ENCODE data around the gene RPF1.
A peak's percentile ranks its signal among the peaks of the same experiment; 100 is the strongest.

Gene RPF1, protein sequence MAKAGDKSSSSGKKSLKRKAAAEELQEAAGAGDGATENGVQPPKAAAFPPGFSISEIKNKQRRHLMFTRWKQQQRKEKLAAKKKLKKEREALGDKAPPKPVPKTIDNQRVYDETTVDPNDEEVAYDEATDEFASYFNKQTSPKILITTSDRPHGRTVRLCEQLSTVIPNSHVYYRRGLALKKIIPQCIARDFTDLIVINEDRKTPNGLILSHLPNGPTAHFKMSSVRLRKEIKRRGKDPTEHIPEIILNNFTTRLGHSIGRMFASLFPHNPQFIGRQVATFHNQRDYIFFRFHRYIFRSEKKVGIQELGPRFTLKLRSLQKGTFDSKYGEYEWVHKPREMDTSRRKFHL

DNA sequence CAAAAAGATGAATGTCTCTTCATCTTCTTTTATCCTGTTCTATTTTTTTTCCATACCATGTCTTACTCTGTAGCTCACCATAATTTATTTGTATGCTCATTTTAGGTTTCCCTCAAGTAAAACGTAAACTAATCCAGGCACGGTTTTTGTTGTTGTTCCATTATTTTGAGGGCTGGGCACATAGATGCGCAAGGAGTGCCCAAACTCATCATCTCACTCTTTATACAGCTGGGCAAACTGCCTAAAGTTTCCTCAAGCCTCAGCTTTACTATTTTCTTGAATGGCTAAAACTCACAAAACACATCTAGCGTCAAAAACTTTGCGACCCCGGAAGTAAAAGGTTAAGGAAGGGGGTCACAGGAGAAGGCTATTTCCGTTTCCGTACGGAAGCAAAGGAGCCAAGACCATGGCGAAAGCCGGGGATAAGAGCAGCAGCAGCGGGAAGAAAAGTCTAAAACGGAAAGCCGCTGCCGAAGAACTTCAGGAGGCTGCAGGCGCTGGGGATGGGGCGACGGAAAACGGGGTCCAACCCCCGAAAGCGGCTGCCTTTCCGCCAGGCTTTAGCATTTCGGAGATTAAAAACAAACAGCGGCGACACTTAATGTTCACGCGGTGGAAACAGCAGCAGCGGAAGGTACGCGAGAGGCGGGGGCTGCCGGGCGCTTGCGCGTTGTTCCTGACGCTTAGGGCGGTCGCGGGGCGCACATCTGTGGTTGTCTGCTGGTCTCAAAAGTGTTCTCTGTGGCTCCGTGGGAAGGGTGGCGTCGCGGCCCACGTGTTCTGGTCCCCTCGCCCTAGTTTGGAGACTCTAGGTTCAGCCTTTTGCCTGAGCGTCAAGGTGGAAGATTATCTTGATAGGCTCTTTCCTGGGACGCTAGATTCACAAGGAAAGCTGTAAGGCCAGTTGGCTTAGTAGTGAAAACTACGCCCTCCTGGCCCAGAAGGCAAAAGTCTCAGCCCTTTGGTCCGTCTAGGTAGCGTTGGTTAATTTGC, at the start of gene RPF1:
TSS of gene RPF1 (plus strand) at position 391 of the 993 bp plus-strand sequence. CDS start at position 407, 16 bp downstream.
- H3K4me3 ChIP-seq (replicated peaks; ENCODE audit: low read depth, low read length): peak within 1 kb of the TSS; percentile 63
- peak; percentile 72 for DNase-seq (ENCODE audit: extremely low read depth, low read depth)
- TF ChIP-seq, protein P1, sequence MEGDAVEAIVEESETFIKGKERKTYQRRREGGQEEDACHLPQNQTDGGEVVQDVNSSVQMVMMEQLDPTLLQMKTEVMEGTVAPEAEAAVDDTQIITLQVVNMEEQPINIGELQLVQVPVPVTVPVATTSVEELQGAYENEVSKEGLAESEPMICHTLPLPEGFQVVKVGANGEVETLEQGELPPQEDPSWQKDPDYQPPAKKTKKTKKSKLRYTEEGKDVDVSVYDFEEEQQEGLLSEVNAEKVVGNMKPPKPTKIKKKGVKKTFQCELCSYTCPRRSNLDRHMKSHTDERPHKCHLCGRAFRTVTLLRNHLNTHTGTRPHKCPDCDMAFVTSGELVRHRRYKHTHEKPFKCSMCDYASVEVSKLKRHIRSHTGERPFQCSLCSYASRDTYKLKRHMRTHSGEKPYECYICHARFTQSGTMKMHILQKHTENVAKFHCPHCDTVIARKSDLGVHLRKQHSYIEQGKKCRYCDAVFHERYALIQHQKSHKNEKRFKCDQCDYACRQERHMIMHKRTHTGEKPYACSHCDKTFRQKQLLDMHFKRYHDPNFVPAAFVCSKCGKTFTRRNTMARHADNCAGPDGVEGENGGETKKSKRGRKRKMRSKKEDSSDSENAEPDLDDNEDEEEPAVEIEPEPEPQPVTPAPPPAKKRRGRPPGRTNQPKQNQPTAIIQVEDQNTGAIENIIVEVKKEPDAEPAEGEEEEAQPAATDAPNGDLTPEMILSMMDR (IDR thresholded peaks at IDR 0.05; ENCODE audit: low read depth, low read length, missing control alignments): no peak

DNA sequence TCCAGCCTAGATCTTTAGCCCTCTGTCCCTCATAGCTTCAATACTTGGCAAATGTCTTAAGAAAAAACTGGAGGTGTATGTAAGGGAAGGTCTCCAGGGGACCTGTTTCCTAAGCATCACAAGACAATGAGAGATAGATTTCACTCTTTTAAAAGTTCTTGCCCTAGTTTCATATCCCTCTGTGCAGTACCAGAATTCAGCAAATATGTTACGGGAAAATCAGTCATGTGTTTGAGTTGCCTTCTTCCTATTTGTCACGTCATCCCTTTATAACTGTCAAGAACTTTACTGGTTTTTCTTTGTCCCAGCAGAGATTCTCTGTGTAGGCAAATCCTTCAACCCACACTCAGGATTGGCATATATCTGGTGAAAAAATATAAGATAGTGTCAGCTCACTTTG, 48.5 kb upstream of the RPF1 start:
- no peak overlapping the region for H3K4me3 ChIP-seq (replicated peaks; ENCODE audit: low read depth, low read length)
- no peak for DNase-seq (ENCODE audit: extremely low read depth, low read depth)
- TF ChIP-seq, protein P1 (IDR thresholded peaks at IDR 0.05; ENCODE audit: low read depth, low read length, missing control alignments): no peak

DNA sequence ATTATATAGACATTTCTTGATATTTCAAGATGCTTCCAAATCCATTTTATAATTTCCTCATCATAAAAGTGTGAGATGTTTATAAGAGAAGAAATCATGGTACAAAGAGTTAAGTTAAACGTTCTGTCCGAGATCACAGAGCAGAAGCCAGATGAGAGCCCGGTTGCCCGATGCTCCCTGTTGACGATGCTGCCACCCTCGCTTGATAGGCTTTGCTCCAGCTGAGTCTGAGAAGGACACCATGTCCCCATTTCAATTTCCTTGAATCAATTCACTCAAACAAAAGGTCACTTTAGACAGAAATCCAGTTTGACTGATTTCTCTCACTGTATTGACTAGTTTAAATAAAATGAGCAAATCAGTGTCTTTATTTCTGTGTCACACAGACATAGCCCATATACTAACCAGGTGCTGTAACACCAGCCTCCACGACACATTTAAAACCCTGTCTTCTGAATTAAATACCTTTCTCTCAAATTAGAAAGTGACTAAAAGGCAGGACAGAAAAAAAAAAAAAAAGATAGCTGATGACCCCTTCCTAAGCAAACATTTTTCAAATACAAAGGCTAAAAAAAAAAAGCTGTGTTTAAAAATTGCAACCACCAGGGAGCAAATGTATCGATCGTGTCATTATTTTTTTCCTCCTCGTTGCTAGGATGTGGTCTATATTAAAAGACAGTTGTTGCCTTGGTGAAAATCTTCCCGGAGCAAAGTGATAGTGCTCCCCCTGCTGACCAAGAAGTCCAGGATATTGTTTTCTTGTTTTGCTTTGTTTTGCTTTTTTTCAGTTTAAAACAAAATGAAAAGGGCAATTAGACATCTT, 45.6 kb upstream of the RPF1 start:
- TF ChIP-seq, protein P1 (IDR thresholded peaks at IDR 0.05; ENCODE audit: low read depth, low read length, missing control alignments): peak; percentile 70
- peak overlapping the region; percentile 10; the same call in 1 of the 2 replicates for H3K4me3 ChIP-seq (replicated peaks; ENCODE audit: low read depth, low read length)
- peak; percentile 79 for DNase-seq (ENCODE audit: extremely low read depth, low read depth)

DNA sequence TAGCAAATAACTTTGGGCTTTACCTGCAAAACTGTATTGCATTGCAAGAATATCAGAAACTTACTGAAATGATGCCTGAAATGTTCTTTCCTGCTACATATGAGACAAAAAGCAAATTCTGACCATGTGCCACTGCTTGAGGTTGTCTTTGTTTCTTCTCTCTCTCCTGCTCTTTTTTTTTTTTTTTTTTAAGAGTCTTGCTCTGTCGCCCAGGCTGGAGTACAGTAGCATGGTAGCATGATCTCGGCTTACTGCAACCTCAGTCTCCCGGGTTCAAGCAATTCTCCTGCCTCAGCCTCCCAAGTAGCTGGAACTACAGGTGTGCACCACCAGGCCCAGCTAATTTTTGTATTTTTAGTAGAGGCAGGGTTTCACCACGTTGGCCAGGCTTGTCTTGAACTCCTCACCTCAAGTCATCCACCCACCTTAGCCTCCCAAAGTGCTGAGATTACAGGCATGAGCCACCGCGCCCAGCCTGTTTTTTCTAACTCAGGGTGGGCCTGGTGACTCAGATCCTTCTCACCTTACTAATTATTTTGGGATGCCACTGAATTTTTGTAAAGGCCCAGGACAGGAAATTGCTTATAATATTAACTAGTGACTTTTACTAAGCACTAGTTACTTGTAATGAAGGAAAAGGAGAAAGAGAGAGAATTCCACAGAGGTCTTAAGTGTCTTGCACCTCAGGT, 44.8 kb upstream of the RPF1 start:
- H3K4me3 ChIP-seq (replicated peaks; ENCODE audit: low read depth, low read length): no peak overlapping the region
- TF ChIP-seq, protein P1 (IDR thresholded peaks at IDR 0.05; ENCODE audit: low read depth, low read length, missing control alignments): no peak
- DNase-seq (ENCODE audit: extremely low read depth, low read depth): no peak

DNA sequence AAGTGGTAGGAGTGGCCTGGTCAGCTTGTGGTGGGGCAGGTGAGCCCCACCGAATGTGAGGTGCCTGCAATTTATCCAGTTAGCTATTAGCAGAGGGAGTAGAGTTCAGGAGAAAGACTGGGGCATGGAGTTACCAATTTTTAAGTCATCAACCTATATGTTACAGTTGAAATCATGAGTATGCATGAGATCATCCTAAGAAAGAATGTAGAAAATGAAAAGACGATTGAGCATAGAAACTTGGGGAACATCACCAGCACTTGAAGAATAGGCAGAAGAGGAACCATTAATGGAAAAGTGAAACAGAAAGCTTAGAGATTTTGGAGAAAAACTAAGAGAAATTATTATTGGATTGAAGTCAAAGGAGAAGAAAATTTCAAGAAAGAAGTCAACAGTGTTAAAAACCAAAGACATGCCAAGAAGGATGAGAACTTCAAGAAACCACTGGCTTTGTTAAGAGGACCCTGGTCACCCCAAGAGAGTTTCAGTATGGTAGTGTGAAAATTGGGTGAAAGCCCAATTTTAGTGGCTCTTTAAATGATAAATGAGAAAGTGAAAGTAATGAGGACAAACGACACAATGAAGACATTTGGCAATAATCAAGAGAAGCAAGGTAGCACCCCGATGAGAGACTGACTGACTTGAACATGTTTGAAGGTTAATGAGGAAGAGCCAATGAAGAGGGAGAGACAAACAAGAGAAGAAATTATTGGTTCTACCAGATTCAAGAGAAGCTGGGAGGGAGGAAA, 44.1 kb upstream of the RPF1 start:
- no peak overlapping the region for H3K4me3 ChIP-seq (replicated peaks; ENCODE audit: low read depth, low read length)
- DNase-seq (ENCODE audit: extremely low read depth, low read depth): no peak
- TF ChIP-seq, protein P1 (IDR thresholded peaks at IDR 0.05; ENCODE audit: low read depth, low read length, missing control alignments): no peak

Measured in HFF-Myc (cell line).